HG02852 (cell line): ENCODE data around the gene SLC25A27.

Experiments used
- ATAC-seq: cut with Tn5 transposase; IDR thresholded peaks from one replicate; pipeline ENCODE4 v1.9.1; 2021; ENCODE audit warnings: mild to moderate bottlenecking, moderate library complexity; ENCODE audit not compliant: unreplicated experiment

SLC25A27 gene

GRCh38 chr6:46651006-46651405 is 1.8 kb upstream of the SLC25A27 start:
- ATAC-seq, result no peak

DNA sequence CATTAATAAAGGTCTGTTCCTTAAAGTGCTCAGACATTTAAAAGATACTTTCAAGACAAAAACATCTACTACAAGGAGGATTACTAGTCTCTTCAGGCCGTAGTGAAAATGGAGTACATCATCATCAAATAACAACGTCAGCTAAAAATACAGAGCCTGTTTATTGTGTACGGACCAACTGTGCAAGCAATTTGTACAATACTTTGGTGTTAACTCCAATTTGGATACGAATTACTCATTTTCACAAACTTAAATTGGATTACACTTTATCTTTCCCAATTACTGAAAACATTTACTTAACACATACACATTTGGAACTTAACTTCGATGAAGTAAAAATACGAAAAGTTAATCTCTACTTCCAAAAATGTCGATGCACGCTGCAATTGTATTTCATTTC is 959 bp upstream of the SLC25A27 start:
- ATAC-seq, result no peak

- ATAC-seq, result no peak
Measured at GRCh38 chr6:46652232-46652602, 558 bp upstream of the SLC25A27 start.

DNA sequence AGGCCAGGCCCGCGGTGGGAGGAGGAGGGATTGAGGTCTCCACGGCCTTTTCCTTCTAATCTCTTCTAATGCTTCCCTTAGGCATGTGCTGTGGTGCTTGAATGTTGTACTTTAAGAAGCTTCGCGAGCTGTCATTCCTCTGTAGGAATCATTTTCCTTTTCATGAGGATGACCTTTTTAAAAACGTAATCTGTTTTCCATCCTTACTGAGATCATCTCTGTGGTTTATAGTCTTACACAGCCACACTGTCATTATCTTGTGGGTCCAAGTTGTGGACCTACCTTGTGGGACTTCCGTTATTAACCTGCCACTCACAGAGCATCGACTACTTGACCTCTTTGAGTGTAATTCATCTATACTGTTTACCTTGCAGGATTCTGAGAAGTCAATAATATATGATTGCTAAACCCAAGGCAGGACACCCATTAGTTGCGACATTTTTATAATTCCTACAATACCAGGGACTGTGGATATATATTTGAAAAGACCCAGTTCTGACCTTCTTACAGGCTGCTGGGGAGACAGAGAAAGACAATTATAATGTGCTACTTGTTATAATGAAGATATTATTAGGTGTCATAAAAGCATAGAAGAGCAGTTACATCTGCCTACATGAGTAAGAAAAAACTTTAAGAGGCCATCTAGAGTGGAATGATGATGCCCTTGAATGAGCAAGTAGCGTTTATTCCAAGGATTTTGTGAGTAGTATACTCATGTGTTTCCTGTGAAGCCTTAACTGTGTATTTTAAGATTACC is 842 bp downstream of the SLC25A27 start:
- ATAC-seq, result no peak

DNA sequence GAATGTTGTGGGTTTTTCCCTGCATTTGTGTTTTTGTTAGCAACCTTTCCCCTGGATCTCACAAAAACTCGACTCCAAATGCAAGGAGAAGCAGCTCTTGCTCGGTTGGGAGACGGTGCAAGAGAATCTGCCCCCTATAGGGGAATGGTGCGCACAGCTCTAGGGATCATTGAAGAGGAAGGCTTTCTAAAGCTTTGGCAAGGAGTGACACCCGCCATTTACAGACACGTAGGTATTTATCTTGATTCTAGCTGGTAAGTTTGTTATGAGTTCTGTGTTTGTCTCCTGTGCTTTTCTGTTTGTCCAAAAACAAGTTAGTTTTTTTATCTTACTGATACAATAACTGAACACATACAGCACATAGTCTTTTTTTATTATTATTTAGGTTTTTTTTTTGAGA is 3.0 kb downstream of the SLC25A27 start:
- no peak for ATAC-seq

GRCh38 chr6:46657642-46658041 is 4.9 kb downstream of the SLC25A27 start:
- no peak for ATAC-seq

DNA sequence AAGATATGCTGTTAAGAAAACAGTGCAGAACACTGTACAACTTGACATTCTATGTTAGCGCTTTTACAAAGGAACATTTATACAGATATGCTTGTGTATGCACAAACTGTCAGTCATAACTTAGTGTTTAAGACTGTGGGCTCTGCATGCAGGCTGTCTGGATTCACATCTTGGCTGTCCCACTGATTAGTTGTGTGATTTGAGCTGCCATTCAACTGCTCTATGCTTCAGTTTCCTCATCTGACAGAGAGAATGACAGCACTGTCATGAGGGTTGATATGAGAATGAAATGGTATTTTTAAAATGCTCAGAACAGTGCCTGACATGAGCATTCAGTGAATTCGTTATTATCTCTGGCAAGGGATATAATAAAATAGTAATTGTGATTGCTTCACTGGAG is 8.7 kb downstream of the SLC25A27 start:
- no peak for ATAC-seq

GRCh38 chr6:46667377-46667776 is 14.6 kb downstream of the SLC25A27 start:
- ATAC-seq, result no peak

DNA sequence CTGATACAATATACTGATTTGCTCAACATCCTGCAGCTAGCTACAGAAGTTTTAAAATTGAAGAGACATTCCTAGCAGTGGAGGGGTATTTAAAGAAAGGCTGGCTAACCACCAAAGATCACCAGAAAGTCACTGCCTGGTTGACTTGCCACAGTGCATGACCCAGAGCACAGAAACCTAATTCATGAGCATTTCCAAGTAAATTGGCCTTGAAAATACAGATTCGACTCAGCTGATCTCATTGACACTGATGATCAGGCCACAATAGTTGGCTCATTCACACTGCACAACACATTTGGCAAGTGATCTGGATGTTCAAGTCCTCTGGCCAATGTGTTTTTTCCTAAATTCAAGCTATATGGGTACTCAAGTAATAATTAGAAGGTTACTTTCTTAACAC is 21.6 kb downstream of the SLC25A27 start:
- no peak for ATAC-seq

DNA sequence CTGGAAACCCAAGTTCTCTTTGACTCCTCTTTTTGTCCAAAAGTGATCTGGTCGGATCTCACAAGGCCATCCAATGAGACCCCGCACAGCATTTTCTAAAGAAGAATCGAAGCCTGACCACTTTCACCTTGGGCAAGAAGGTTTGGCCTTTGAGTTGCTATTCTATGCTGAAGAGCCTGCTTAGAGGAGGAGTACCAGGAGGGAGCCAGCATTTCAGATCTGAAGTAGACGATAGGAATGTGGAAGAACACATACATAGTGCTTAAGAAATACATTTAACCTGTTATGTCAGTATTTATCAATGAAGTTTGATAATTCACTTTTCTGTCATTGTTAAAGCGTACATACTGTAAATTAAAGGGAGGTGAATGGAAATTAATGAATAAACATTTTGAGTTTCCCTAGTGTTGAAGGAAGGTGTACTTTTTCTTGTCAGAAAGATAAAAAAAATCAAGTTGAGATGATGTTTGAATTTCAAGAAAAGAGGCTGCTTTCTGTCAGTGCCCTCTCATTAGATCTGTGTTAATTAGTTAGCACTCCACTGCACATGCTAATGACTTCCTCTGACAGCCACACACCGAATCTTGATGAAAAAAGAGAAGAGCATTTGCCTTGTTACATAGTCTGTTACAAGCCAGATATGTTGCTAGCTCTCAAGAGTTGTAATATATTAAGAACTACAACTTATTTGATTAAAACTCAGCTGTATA is 24.0 kb downstream of the SLC25A27 start:
- no peak for ATAC-seq

DNA sequence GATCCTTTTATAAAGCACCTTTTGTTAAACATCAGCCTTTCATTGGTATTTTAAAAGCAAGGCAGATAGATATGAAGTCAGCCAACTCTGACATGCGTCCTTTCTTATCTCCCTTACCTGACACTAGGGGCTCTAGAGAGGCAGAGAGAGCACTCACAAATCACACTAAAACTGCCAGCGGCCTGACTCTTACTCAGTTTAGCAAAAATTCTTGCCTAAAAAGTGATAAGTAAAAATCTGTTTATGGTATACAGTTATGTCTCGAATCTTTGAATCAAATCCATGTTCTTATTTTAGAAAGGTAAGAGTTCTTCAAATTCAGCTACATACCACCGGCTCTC is 24.5 kb downstream of the SLC25A27 start:
- no peak for ATAC-seq

- no peak for ATAC-seq
Measured at GRCh38 chr6:46684771-46685170, 32.0 kb downstream of the SLC25A27 start.

DNA sequence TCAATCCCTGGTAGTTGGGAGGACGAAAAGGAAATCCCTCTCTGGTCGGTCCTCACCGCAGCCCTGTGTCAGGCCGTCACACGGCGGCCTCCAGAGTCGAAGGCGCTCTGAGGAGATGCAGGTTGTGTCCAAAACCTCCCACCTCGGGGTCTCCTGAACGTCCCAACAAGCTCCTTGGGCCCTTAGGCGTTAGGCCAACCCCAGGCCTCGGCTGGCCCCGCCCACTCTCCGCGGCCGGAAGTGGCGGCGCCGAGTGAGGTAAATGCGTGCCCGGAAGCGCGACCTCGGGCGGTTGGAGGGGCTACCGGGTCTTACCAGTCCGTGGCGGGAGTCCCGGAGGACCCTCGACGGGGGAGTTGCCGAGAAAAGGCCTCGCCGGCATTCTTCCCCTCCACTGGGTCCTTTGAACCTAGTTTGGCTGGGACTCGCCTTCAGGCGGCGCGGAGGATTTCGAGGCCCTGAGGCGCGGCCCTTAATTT is 34.9 kb downstream of the SLC25A27 start, which contains the start of gene TDRD6:
Gene TDRD6 (plus strand): TSS at position 267 of the 479 bp plus-strand sequence. CDS start 244 bp downstream, outside the sequence.
- ATAC-seq, result no peak

GRCh38 chr6:46688117-46688965 is 35.6 kb downstream of the SLC25A27 start:
- no peak for ATAC-seq

GRCh38 chr6:46688966-46689335 is 36.2 kb downstream of the SLC25A27 start:
- ATAC-seq, result no peak

- ATAC-seq, result no peak
Measured at GRCh38 chr6:46689657-46690056, 36.9 kb downstream of the SLC25A27 start.

DNA sequence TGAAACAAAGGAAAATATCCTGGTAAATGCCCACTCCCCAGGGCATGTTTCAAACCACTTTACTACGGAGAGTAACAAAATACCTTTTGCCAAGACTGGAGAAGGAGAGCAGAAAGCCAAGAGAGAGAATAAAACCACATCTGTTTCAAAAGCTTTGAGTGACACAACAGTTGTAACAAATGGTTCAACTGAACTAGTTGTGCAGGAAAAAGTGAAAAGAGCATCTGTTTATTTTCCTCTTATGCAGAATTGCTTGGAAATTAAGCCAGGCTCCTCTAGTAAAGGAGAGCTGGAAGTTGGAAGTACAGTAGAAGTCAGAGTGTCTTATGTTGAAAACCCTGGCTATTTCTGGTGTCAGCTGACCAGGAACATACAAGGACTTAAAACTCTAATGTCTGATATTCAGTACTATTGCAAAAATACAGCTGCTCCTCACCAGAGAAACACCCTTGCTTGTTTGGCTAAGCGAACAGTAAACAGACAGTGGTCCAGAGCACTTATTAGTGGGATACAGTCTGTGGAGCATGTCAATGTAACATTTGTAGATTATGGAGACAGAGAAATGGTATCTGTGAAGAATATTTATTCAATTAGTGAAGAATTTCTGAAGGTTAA is 37.5 kb downstream of the SLC25A27 start:
- ATAC-seq, result no peak

DNA sequence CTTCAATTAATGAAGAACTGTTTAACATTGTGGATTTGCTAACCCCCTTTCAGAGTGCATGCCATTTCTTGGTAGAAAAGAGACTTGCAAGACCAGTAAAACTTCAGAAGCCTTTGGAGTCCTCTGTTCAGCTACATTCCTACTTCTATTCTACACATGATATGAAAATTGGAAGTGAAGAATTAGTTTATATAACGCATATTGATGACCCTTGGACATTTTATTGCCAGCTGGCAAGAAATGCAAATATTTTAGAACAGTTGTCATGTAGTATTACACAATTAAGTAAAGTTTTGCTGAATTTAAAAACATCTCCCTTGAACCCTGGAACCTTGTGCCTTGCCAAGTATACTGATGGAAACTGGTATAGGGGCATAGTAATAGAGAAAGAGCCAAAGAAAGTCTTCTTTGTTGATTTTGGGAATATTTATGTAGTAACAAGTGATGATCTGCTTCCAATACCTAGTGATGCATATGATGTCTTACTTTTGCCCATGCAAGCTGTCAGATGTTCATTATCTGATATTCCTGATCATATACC is 38.2 kb downstream of the SLC25A27 start:
- ATAC-seq, result no peak

- no peak for ATAC-seq
Measured at GRCh38 chr6:46699970-46700369, 47.2 kb downstream of the SLC25A27 start.

GRCh38 chr6:46704562-46704961 is 51.8 kb downstream of the SLC25A27 start:
- ATAC-seq, result no peak

GRCh38 chr6:46706464-46706863 is 53.7 kb downstream of the SLC25A27 start:
- ATAC-seq, result no peak
